HG03103 (cell line): ENCODE data around the gene B3GNT4.
"Not testable (repeated sequence)": the region's sequence is repeated elsewhere in the genome, so short reads cannot be mapped to it uniquely, and the experiment has no call there.

Experiments used
- ATAC-seq: cut with Tn5 transposase; IDR thresholded peaks from one replicate; pipeline ENCODE4 v1.9.1; 2021; ENCODE audit warnings: low read depth; ENCODE audit not compliant: unreplicated experiment

The B3GNT4 gene

GRCh38 chr12:122185494-122186082, 17.9 kb upstream of the B3GNT4 start:
- ATAC-seq: no peak

- no peak for ATAC-seq
Observed at GRCh38 chr12:122187466-122187865, 16.0 kb upstream of the B3GNT4 start.

GRCh38 chr12:122189626-122190475, 13.7 kb upstream of the B3GNT4 start:
- ATAC-seq: no peak

- ATAC-seq: no peak
Observed at GRCh38 chr12:122190842-122191668, 12.5 kb upstream of the B3GNT4 start.

GRCh38 chr12:122192441-122192840, 11.1 kb upstream of the B3GNT4 start:
- ATAC-seq: no peak

- ATAC-seq: no peak
Observed at GRCh38 chr12:122194804-122195203, 8.7 kb upstream of the B3GNT4 start.

- no peak for ATAC-seq
Observed at GRCh38 chr12:122195405-122195804, 8.1 kb upstream of the B3GNT4 start.

GRCh38 chr12:122197612-122197966, 5.9 kb upstream of the B3GNT4 start:
- no peak for ATAC-seq

- ATAC-seq: no peak
Observed at GRCh38 chr12:122199484-122200355, 3.8 kb upstream of the B3GNT4 start.

GRCh38 chr12:122200541-122201175, 2.9 kb upstream of the B3GNT4 start:
- ATAC-seq: no peak

GRCh38 chr12:122201381-122201780, 2.1 kb upstream of the B3GNT4 start:
- ATAC-seq: no peak

GRCh38 chr12:122202017-122202416, 1.5 kb upstream of the B3GNT4 start:
- ATAC-seq: no peak

GRCh38 chr12:122202811-122203210, 698 bp upstream of the B3GNT4 start:
- ATAC-seq: not testable (repeated sequence)

GRCh38 chr12:122204167-122205052, 901 bp downstream of the B3GNT4 start:
- no peak for ATAC-seq

GRCh38 chr12:122205053-122205925, 1.8 kb downstream of the B3GNT4 start:
- no peak for ATAC-seq

- no peak for ATAC-seq
Observed at GRCh38 chr12:122206111-122206881, 2.8 kb downstream of the B3GNT4 start.

GRCh38 chr12:122206976-122207375, 3.5 kb downstream of the B3GNT4 start:
- ATAC-seq: no peak
